ENCODE data around the gene CFAP61.

The CFAP61 gene

GRCh38 chr20:20010639-20011500 lies 41.5 kb upstream of the CFAP61 start:
- peaks cover 2% of the 10 kb centered on the region; the same call in 1 of the 2 replicates for H3K4me1 ChIP-seq (ENCODE audit: control insufficient read depth, insufficient read depth, low read length)
- POLR2A ChIA-PET: no interaction called here
- CTCF ChIA-PET: interaction anchor here (0.7 to 0.9 kb wide), 3 partner anchors 296 to 812 kb away, joined by 3 to 4 read pairs (median 3); no protein-coding TSS in a partner anchor
- H3K27ac ChIP-seq (ENCODE audit: extremely low read depth, low read depth, low read length): no peak overlapping the region
- H3K9me3 ChIP-seq (ENCODE audit: control insufficient read depth, insufficient read depth, low read depth, low read length): no peaks in the 10 kb centered on the region
- H3K4me3 ChIP-seq (ENCODE audit: low read depth, low read length): no peak overlapping the region
- no peaks in the 10 kb centered on the region for H3K36me3 ChIP-seq (ENCODE audit: control insufficient read depth in 2 of 2, insufficient read depth in 1 of 2, low read length in 2 of 2)
- TF ChIP-seq ZNF2 (tag by site-specific recombination; IDR thresholded peaks at IDR 0.05) (no peak), ZNF670 (tag by site-specific recombination; IDR thresholded peaks at IDR 0.05; ENCODE audit: low read depth) (no peak), KLF7 (tag by site-specific recombination; IDR thresholded peaks at IDR 0.05; ENCODE audit: borderline replicate concordance) (no peak), SP3 (tag by site-specific recombination; IDR thresholded peaks at IDR 0.05) (no peak), ZNF510 (tag by site-specific recombination; IDR thresholded peaks at IDR 0.05; ENCODE audit: insufficient replicate concordance) (no peak), ZNF560 (tag by site-specific recombination; IDR thresholded peaks at IDR 0.05; ENCODE audit: borderline replicate concordance) (no peak), ZNF121 (tag by site-specific recombination; IDR thresholded peaks at IDR 0.05) (peak; percentile 81), WT1 (tag by site-specific recombination; IDR thresholded peaks at IDR 0.05) (peak; percentile 40; the same call in 1 of the 2 replicates), ZNF692 (tag by site-specific recombination; IDR thresholded peaks at IDR 0.05) (peak; percentile 24; the same call in 1 of the 2 replicates), GFI1B (tag by site-specific recombination; IDR thresholded peaks at IDR 0.05) (peak; percentile 28; the same call in 1 of the 2 replicates), KLF10 (tag by site-specific recombination; IDR thresholded peaks at IDR 0.05) (no peak), ZNF140 (tag by site-specific recombination; IDR thresholded peaks at IDR 0.05) (no peak), ZNF596 (tag by site-specific recombination; IDR thresholded peaks at IDR 0.05) (no peak), ZXDB (tag by site-specific recombination; IDR thresholded peaks at IDR 0.05) (peak; percentile 47; the same call in 1 of the 2 replicates), IKZF3 (tag by site-specific recombination; IDR thresholded peaks at IDR 0.05) (0 out of 2 replicates have a peak, but pooled peaks have one; percentile 27), ZNF221 (tag by site-specific recombination; IDR thresholded peaks at IDR 0.05; ENCODE audit: borderline replicate concordance) (0 out of 2 replicates have a peak, but pooled peaks have one; percentile 12), ZNF449 (tag by site-specific recombination; IDR thresholded peaks at IDR 0.05) (0 out of 2 replicates have a peak, but pooled peaks have one; percentile 20), ZNF155 (tag by site-specific recombination; IDR thresholded peaks at IDR 0.05) (no peak), ZNF112 (tag by site-specific recombination; IDR thresholded peaks at IDR 0.05) (no peak), KLF9 (tag by site-specific recombination; IDR thresholded peaks at IDR 0.05; ENCODE audit: low read depth) (no peak), ZNF677 (tag by site-specific recombination; IDR thresholded peaks at IDR 0.05) (no peak), ZSCAN30 (tag by site-specific recombination; IDR thresholded peaks at IDR 0.05) (peak; percentile 53; the same call in 1 of the 2 replicates)
- TF ChIP-seq, protein P1, sequence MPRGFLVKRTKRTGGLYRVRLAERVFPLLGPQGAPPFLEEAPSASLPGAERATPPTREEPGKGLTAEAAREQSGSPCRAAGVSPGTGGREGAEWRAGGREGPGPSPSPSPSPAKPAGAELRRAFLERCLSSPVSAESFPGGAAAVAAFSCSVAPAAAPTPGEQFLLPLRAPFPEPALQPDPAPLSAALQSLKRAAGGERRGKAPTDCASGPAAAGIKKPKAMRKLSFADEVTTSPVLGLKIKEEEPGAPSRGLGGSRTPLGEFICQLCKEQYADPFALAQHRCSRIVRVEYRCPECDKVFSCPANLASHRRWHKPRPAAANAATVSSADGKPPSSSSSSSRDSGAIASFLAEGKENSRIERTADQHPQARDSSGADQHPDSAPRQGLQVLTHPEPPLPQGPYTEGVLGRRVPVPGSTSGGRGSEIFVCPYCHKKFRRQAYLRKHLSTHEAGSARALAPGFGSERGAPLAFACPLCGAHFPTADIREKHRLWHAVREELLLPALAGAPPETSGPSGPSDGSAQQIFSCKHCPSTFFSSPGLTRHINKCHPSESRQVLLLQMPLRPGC (tag by site-specific recombination; IDR thresholded peaks at IDR 0.05): peak; percentile 58; the same call in 1 of the 2 replicates
- TF ChIP-seq, protein P2, sequence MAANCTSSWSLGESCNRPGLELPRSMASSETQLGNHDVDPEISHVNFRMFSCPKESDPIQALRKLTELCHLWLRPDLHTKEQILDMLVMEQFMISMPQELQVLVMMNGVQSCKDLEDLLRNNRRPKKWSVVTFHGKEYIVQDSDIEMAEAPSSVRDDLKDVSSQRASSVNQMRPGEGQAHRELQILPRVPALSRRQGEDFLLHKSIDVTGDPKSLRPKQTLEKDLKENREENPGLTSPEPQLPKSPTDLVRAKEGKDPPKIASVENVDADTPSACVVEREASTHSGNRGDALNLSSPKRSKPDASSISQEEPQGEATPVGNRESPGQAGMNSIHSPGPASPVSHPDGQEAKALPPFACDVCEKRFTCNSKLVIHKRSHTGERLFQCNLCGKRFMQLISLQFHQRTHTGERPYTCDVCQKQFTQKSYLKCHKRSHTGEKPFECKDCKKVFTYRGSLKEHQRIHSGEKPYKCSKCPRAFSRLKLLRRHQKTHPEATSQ (tag by site-specific recombination; IDR thresholded peaks at IDR 0.05): no peak
- TF ChIP-seq, protein P3, sequence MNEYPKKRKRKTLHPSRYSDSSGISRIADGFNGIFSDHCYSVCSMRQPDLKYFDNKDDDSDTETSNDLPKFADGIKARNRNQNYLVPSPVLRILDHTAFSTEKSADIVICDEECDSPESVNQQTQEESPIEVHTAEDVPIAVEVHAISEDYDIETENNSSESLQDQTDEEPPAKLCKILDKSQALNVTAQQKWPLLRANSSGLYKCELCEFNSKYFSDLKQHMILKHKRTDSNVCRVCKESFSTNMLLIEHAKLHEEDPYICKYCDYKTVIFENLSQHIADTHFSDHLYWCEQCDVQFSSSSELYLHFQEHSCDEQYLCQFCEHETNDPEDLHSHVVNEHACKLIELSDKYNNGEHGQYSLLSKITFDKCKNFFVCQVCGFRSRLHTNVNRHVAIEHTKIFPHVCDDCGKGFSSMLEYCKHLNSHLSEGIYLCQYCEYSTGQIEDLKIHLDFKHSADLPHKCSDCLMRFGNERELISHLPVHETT (tag by site-specific recombination; IDR thresholded peaks at IDR 0.05): no peak
- TF ChIP-seq, protein P4, sequence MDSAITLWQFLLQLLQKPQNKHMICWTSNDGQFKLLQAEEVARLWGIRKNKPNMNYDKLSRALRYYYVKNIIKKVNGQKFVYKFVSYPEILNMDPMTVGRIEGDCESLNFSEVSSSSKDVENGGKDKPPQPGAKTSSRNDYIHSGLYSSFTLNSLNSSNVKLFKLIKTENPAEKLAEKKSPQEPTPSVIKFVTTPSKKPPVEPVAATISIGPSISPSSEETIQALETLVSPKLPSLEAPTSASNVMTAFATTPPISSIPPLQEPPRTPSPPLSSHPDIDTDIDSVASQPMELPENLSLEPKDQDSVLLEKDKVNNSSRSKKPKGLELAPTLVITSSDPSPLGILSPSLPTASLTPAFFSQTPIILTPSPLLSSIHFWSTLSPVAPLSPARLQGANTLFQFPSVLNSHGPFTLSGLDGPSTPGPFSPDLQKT (IDR thresholded peaks at IDR 0.05; ENCODE audit: borderline replicate concordance, low read depth, low read length): no peak
- TF ChIP-seq, protein P5, sequence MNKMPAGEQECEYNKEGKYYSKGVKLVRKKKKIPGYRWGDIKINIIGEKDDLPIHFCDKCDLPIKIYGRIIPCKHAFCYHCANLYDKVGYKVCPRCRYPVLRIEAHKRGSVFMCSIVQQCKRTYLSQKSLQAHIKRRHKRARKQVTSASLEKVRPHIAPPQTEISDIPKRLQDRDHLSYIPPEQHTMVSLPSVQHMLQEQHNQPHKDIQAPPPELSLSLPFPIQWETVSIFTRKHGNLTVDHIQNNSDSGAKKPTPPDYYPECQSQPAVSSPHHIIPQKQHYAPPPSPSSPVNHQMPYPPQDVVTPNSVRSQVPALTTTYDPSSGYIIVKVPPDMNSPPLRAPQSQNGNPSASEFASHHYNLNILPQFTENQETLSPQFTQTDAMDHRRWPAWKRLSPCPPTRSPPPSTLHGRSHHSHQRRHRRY (tag by site-specific recombination; IDR thresholded peaks at IDR 0.05): no peak
